Activated CD4-positive, alpha-beta T cell treated with anti-CD3 and anti-CD28 coated beads, Interleukin-2, amount 50 U/mL, for 1 hour (primary cell): ENCODE data around the gene NEK11.
"Not testable (repeated sequence)": the region's sequence is repeated elsewhere in the genome, so short reads cannot be mapped to it uniquely, and the experiment has no call there.

Experiments used
- DNase-seq: peaks from one replicate; pipeline ENCODE4 v3.0.0-alpha.2; 2020

Gene NEK11

GRCh38 chr3:131363275-131363674 is 336.6 kb downstream of the NEK11 start:
- DNase-seq = no peak

DNA sequence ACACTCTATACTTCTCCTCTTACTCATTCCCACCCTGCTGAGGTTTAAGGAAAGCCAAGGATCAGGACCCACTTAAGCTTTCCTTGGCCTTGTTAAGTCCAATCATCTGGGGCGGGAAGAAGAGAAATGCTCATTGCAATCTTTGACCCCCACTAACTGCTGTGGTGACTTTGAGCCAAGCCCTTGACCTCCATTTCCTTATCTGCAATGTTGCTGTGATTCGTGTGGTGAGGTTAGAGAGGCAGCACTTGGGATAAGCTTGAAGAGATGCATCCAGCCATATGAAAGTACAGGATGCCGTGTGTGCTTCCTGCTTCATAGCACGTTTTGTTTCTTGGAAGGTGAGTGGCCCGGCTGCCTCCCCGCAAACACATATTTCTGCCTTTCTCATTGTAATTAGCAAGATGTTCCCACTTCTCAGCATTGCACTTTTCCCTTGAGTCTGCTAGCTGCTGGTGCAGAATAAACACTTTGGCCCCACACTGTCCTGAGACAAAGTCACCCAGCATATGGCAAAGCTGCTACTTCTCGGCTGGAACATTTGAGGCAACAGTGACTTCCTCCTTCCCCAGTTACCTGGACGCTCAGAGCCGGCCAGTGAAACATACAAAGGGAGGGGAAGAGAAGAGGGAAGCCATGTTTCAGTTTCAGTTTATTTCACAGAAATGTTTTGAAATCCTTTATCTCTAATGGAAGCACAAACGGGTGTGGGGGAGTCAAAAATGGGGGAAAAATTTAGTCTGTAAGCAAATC is 344.4 kb downstream of the NEK11 start:
- no peak for DNase-seq

DNA sequence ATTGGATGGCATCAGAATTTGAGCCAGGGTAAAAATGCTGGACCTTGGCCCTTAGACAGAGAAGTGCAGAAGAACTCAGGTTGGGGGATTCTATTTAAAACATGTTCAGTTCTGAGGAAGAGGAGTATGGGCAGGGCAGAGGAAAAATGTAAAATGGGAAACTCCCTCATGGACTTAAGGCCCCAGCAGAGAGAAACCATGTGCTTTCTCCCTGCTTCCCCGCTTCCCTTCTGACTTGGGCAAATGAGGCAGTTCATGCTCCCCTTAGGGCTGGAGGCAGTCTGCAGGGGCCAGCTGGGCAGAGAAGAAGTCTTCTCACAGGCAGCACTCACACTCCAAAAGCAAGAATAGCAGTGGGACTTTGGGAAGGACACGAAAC is 345.0 kb downstream of the NEK11 start:
- DNase-seq = no peak

GRCh38 chr3:131374741-131375140 is 348.1 kb downstream of the NEK11 start:
- DNase-seq = no peak

DNA sequence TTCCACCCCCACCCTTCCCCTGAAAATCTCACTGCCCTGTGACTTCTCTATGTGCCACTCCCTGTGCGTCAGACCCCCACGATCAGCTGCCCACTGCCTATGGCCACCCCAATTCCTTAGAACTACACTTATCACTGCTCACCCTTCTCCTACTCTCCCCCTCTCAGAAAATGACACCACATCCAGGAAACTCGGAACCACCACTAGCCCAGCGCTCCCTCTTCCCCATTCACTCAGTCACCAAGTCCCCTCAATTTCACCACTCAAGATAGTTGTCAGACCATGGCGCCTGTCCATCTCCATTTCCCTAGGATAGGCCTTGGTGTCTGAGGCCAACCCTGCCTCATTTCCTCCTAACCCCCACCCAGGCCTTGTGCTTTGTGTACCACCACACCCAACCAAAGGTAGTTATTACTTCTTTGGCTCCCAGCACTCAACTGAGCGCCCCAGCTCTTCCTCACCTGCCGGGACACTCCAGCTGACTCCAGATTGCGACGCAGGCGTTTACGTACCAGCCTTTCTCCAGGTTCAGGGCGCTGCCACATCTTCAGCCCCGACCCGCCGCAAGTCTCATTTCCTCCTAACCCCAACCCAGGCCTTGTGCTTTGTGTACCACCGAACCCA is 354.3 kb downstream of the NEK11 start:
- DNase-seq = not testable (repeated sequence)

DNA sequence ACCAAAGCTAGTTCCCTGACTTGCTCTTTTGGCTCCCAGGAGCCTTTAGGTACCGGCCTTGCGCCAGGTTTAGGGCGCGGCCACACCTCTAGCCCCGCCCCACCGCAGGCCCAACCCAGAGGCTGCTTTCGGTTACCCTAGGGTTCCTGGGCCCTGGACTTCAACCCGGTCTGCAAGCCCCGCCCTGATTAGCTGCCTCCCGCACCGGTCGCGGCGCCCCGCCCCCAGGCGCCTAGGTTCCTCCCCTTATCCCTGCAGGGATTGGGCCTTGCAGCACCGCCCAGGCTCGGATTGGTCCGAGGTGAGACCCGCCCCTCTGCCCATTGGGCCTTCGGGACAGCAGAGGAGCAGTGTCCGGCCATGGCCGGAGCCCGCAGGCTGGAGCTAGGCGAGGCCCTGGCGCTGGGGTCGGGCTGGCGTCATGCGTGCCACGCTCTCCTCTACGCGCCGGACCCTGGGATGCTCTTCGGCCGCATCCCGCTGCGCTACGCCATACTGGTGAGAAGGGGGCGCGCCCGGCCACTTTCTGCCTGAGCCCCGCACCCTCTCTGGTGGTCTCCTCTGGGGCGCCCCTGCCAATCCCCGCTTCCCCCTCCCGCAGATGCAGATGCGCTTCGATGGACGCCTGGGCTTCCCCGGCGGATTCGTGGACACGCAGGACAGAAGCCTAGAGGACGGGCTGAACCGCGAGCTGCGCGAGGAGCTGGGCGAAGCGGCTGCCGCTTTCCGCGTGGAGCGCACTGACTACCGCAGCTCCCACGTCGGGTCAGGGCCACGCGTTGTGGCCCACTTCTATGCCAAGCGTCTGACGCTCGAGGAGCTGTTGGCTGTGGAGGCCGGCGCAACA is 355.0 kb downstream of the NEK11 start, which contains the start of gene NUDT16:
TSS of gene NUDT16 (plus strand) at position 330 of the 847 bp plus-strand sequence. CDS start at position 361, 31 bp downstream.
- peak; percentile 94 for DNase-seq

DNA sequence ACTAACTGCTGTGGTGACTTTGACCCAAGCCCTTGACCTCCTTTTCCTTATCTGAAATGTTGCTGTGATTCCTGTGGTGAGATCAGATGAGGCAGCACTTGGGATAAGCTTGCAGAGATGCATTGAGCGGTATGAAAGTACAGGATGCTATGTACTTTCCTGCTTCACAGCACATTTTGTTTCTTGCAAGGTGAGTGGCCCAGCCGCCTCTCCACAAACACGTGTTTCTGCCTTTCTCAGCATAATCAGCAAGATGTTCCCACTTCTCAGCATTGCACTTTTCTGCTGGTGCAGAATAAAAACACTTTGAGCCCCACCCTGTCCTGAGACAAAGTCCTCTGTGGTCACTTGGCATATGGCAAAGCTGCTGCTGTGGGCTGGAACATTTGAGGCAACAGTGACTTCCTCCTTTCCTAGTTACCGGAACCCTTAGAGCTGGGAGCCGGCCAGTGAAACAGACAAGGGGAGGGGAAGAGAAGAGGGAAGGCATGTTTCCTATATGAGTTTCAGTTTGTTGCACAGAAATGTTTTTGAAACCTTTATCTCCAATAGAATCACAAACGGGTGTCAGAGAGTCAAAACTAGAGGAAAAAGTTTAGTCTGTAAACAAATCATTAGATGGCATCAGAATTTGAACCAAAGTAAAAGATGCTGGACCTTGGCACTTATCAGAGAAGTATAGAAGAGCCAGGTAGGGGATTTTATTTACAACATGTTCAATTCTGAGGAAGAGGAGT is 359.9 kb downstream of the NEK11 start:
- no peak for DNase-seq

DNA sequence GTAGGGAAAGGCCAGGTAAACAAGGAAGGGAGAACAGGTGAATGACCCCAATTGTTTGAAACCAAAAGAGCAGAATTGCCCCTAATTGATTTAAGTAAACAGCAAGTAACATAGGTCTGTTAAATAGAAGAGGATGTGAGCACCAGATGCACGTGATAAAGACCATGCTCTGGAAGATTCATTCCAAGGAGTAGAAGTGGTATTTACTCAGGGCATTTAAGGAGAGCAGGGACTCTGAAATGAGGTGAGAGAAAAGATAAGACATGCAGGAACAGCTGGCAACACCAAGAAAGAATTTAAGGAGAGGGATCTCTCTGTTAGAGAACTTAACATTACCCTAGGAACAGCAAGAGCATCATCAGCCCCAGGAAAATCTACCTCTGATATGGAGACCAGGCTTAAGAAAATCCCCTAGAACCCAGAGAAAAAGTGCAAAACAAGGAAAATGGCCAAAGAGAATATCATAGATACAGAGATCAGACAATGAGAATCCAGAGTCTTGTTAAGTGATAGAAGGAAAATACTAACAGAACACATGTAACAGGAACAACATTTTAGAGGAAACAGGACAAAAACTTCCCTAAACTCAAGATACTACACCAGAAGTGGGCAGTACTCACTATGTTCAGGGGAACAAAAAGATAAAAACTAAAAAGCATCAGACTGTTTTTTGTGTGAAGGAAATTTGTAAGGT is 361.3 kb downstream of the NEK11 start:
- DNase-seq = no peak

DNA sequence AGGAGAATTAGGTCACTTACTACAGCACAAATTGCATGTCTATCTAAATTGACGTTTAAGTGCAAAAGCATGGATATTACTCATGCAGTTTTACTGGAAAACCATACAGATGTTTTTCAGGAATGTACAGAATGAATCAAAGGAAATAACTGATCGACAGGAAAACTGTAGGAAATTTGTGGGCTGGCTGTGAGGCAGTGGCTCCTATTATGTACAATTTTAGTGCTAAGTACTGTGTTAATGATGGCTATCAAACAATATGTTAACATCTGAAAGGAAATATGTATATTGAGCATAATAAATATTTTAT is 361.8 kb downstream of the NEK11 start:
- DNase-seq = no peak

DNA sequence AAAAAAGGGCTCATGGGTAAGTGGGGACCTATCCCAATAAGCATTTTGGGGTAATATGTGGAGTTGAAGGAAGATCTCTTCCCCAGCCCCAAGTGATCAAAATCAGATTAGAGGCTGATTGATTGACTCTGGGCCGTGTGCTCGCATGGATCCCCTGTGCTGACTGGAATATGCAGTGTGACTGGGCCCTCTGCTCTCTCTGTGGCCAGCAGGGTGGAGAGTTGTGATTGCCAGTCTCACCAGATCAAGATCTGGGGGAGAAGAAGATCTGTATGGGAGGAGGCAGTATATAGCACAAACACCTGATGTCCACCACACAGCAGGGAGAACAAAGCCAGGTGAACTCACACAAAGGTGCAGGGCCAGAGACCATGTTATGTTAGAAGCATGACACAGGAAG is 363.7 kb downstream of the NEK11 start:
- DNase-seq = no peak

GRCh38 chr3:131393051-131393450 is 366.4 kb downstream of the NEK11 start:
- no peak for DNase-seq

DNA sequence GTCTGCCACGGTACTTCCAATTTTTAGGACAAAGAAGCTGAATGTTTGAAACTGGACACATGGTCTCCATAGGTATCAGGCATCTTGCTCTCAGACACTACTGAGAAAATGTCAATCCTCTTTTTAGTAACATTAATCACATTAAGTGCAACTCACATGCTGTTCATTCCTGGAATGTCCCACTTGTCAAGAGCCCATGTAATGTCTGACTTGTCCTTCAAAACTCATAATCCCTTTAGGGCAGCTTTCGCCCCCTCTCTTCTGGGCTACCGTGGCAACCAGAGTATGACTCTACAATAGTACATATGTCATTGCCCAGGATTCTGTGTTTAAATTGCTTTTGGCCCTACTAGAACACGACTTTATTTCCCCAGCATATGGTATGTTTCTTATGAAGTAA is 367.2 kb downstream of the NEK11 start:
- no peak for DNase-seq

- DNase-seq = no peak
These were observed 367.7 kb downstream of the NEK11 start for GRCh38 chr3:131394400-131394799.

DNA sequence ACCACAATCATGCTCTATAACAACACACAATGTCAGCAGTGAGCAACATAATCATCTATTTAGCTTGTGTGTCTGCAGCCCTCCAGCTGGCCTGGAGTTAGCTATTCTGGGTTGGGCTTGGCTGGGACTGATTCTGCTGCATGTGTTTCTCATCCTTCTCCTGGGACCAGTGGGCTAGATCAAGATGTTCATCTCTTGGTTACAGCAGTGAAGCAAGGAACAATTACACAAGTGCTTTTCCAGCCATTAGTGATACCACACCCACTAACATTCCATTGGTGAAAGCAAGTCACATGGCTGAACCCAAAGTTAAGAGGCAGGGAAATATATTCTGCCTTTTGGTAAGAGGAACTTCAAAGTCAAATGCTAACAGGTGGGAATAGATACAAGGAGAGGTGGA is 369.5 kb downstream of the NEK11 start:
- no peak for DNase-seq

DNA sequence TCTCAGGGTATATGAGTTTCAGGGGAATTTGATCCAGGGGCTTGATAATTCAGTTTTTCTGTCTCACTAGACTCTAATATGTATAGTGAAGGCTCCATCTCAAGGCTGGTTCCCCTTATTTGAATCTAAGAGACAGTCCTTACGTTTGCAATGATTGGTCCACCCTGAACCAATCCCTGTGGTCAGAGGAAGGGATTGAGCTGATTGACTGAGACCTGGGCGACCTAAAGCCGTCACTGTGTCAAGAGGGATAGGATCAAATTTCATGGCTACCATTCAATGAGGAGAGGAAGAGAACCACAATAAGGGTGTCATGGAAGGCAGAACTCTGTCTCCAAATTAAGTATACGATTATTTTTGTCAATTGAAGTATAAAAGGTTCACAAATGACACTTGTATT is 371.2 kb downstream of the NEK11 start:
- DNase-seq = no peak
